Ovary (tissue), 9 donors: ENCODE data around the gene ABCC4. TPM values are rescaled to one million over a fixed set of nuclear protein-coding genes. Genes with fewer than 3 reads are reported as not detected.

Experiments used
- DNase-seq, 5 donors: peaks; one replicate each; pipeline ENCODE4 v3.0.0-alpha.2; 2019 to 2020
- H3K27ac ChIP-seq, 2 donors: fragments of 200-600 bp; one replicate each; pipeline versions ENCODE4 v1.5.1 to v1.8.0; 2019 to 2022
- H3K27me3 ChIP-seq: fragments of 200-600 bp; one replicate; pipeline ENCODE4 v1.8.0; 2022
- H3K36me3 ChIP-seq: fragments of 200-600 bp; sonication (generic); one replicate; pipeline ENCODE4 v1.5.1; 2019
- H3K4me1 ChIP-seq: one replicate; pipeline ENCODE4 v1.8.1; 2013; ENCODE audit warnings: mild to moderate bottlenecking, moderate library complexity; ENCODE audit not compliant: insufficient read depth
- H3K4me3 ChIP-seq: fragments of 200-600 bp; sonication (generic); one replicate; pipeline ENCODE4 v1.5.1; 2017
- H3K9me3 ChIP-seq, 2 donors: fragments of 200-600 bp in 1 of 2; sonication (generic) in 1 of 2; one replicate each; pipeline versions ENCODE4 v1.5.1 to v1.8.1; 2013 to 2019; ENCODE audit warnings: mild to moderate bottlenecking in 1 of 2, moderate library complexity in 1 of 2
- CTCF ChIP-seq, 3 donors: fragments of 450-650 bp in 2 of 3; fragments of 200-600 bp in 1 of 3; IDR thresholded peaks; one replicate each; pipeline versions ENCODE4 v1.5.1 to v1.8.0; 2016 to 2022; ENCODE audit warnings: antibody characterized with exemption in 3 of 3, mild to moderate bottlenecking in 1 of 3
- EP300 ChIP-seq: sonication (generic); formaldehyde crosslinking; IDR thresholded peaks from one replicate; pipeline ENCODE4 v1.6.1; 2017; ENCODE audit warnings: antibody characterized with exemption
- POLR2A ChIP-seq: fragments of 450-650 bp; IDR thresholded peaks from one replicate; pipeline ENCODE4 v1.6.1; 2017; ENCODE audit warnings: antibody characterized with exemption, mild to moderate bottlenecking, moderate library complexity
- WGBS, 3 donors: extraction: QIAGEN DNeasy Blood & Tissue Kit in 1 of 3; methylation state at CpG; one replicate each; pipeline versions ENCODE4 v1.1.5 to v1.1.7; 2013 to 2017; 5-methylcytosine and 5-hydroxymethylcytosine counted together
- intact Hi-C, 4 donors: fragments of 100-400 bp; cut with DNase I; formaldehyde crosslinking; loops; one replicate each; pipeline versions ENCODE4 v1.11.0 to v1.15.1; 2022 to 2023
- polyA plus RNA-seq, 2 donors: library from polyadenylated mRNA; stranded (reverse); fragments of 200-250 nt in 1 of 2; fragments of 350-450 nt in 1 of 2; fragmentation: Illumina TruSeq in 1 of 2; extraction: RNeasy Lipid Tissue Mini Kit (QIAGEN cat#74804) in 1 of 2; gene quantifications; one replicate each; pipeline ENCODE4 v1.2.3, GENCODE V29; 2013 to 2014
- total RNA-seq, 7 donors: library from RNA; depleted of rRNA in 2 of 7; stranded (reverse); fragments of >200 nt in 2 of 7; fragmentation: NEBNext Ultra II Directional in 3 of 7; extraction: Animal tissue kit (Norgen Biotek cat#: 25700) in 3 of 7; gene quantifications; one replicate each; pipeline versions ENCODE4 v1.1.0 to v1.2.4, GENCODE V29; 2016 to 2023
- donor health status: DM: no; HTN: no; CAD: no; lungs with moderate emphysema.
- donor health status: DM: no; HTN: no; CAD: no.
- donor health status: Bipolar disorder and iron deficiency.
- donor health status: DM: yes; HTN: yes; CAD: no.
- donor health status: DM: no; HTN: no; CAD: no.
- donor health status: DM: yes; HTN: yes; CAD: no.

The ABCC4 gene
- total and polyA plus RNA-seq, 9 donors = 6.1 to 28.5 (median 11.5) TPM

DNA sequence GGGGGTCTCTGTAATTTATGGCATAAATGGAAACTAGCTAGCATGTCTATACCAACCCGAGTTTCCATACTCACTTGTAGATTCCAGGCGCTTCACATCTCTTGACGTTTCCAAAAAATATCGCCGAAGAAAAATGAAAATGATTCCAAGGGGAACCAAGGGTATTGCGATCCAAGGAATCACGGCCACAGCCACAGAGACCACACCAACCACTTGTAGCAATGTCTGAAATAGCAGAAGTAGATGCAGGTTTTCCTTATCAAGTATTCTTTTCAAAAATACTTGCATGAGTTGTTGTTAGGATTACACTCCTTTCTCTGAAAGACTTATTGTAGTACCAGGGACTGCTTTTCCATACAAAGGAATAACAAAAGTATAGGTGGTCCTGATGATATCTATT, 218.2 kb downstream of the ABCC4 start:
- Histone ChIP-seq H3K4me3 (no peak overlapping the region), H3K27ac (no peak overlapping the region), H3K9me3 (no peaks in the 10 kb centered on the region), H3K27me3 (no peaks in the 10 kb centered on the region), H3K36me3 (no peaks in the 10 kb centered on the region), H3K4me1 (no peaks in the 10 kb centered on the region)
- WGBS, 3 donors = 95% methylated on average over 7 of the region's 7 CpGs
- TF ChIP-seq POLR2A = no peak
- no peak for TF ChIP-seq EP300
- intact Hi-C loops = no loop called here
- DNase-seq = no peak

- TF ChIP-seq CTCF (IDR thresholded peaks at IDR 0.05) = no peak
- TF ChIP-seq EP300 = no peak
- no peak for TF ChIP-seq POLR2A
- H3K4me3 ChIP-seq = no peak overlapping the region
- H3K9me3 ChIP-seq = peaks cover 0 to 8% of the 10 kb centered on the region in 2 donors
- no peak for DNase-seq
- H3K36me3 ChIP-seq = no peaks in the 10 kb centered on the region
- no peaks in the 10 kb centered on the region for H3K4me1 ChIP-seq
- H3K27me3 ChIP-seq = no peaks in the 10 kb centered on the region
- 75 to 91% (median 88%) methylated on average over 5 of the region's 5 CpGs for WGBS, 3 donors
- H3K27ac ChIP-seq = no peak overlapping the region
- intact Hi-C loops = no loop called here
Measured at GRCh38 chr13:95075506-95075905, 225.7 kb downstream of the ABCC4 start.

DNA sequence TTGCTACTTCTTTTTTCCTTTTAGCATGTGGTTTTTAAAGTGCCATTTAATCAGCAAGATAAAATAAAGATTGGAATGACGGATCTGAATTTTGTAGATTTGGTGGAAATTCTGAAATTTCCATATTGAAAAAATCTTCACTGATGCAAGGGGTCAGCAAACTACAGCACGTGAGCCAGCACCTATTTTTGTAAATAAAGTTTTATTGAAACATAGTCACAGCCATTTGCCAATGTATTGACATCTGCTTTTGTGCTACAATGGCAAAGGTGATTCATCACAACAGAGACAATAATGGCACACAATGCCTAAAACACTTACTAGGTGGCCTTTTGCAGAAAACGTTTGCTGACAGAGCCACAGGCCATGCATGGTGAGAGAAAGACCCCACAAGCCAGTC, 226.4 kb downstream of the ABCC4 start:
- peaks cover 0 to 8% of the 10 kb centered on the region in 2 donors for H3K9me3 ChIP-seq
- TF ChIP-seq EP300 (no peak), CTCF (IDR thresholded peaks at IDR 0.05) (no peak), POLR2A (no peak)
- no peak overlapping the region for H3K4me3 ChIP-seq
- H3K27me3 ChIP-seq = no peaks in the 10 kb centered on the region
- H3K36me3 ChIP-seq = no peaks in the 10 kb centered on the region
- no peaks in the 10 kb centered on the region for H3K4me1 ChIP-seq
- intact Hi-C loops = no loop called here
- no peak overlapping the region for H3K27ac ChIP-seq
- no peak for DNase-seq
- whole genome bisulfite sequencing, 3 donors = 88 to 89% (median 89%) methylated on average over 3 of the region's 3 CpGs

GRCh38 chr13:95073747-95074311, 227.4 kb downstream of the ABCC4 start:
- no peak for TF ChIP-seq CTCF (IDR thresholded peaks at IDR 0.05)
- intact Hi-C loops = no loop called here
- peaks cover 0 to 8% of the 10 kb centered on the region in 2 donors for H3K9me3 ChIP-seq
- WGBS, 3 donors = 91 to 94% (median 92%) methylated on average over 7 of the region's 7 CpGs
- H3K27me3 ChIP-seq = no peaks in the 10 kb centered on the region
- H3K4me1 ChIP-seq = no peaks in the 10 kb centered on the region
- no peak overlapping the region for H3K4me3 ChIP-seq
- H3K36me3 ChIP-seq = no peaks in the 10 kb centered on the region
- no peak for DNase-seq
- no peak overlapping the region for H3K27ac ChIP-seq

DNA sequence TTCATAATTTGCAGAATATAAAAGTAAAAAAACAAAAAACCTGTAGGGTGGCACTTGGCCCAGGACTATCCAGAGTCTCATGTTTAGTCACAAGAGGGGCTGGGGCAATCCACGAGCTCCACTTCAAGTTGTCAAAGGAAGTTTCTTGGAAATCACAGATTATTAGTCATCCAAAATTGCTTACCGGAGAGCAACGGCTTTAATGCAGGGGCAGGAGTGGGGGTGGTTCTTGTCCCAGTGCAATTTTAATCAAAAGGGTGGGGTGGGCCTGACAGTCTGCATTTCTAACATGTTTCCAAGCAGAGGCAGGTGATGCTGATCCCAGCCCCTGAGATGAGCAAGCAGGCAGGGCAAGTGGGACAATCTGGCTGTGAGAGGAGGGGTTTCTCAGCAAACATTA, 233.9 kb downstream of the ABCC4 start:
- Histone ChIP-seq H3K9me3 (peaks cover 0 to 8% of the 10 kb centered on the region in 2 donors), H3K27ac (no peak overlapping the region), H3K4me1 (no peaks in the 10 kb centered on the region), H3K27me3 (no peaks in the 10 kb centered on the region), H3K4me3 (no peak overlapping the region), H3K36me3 (no peaks in the 10 kb centered on the region)
- DNase-seq = no peak
- WGBS, 3 donors = 86 to 92% (median 92%) methylated on average over 3 of the region's 3 CpGs
- intact Hi-C loops = no loop called here
- TF ChIP-seq POLR2A (no peak), EP300 (no peak), CTCF (IDR thresholded peaks at IDR 0.05) (no peak)
